ENCODE results near the gene CRTC3.
"Not testable (repeated sequence)": the region's sequence is repeated elsewhere in the genome, so short reads cannot be mapped to it uniquely, and the experiment has no call there.

DNA sequence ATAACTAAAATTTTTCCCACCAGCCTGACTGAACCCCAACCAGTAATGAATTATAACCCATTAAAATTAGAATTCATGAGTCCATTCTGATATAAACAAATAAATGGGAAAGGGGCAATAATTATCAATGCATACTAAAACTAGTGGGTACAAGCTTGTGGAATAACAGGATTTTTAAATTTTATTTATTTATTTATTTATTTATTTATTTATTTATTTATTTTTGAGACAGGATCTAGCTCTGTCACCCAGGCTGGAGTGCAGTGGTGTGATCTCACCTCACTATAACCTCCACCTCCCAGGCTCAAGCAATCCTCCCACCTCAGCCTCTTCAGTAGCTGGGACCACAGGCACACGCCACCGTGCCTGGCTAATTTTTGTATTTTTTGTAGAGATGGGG is 15.8 kb upstream of the CRTC3 start:
- TF ChIP-seq, protein P1, sequence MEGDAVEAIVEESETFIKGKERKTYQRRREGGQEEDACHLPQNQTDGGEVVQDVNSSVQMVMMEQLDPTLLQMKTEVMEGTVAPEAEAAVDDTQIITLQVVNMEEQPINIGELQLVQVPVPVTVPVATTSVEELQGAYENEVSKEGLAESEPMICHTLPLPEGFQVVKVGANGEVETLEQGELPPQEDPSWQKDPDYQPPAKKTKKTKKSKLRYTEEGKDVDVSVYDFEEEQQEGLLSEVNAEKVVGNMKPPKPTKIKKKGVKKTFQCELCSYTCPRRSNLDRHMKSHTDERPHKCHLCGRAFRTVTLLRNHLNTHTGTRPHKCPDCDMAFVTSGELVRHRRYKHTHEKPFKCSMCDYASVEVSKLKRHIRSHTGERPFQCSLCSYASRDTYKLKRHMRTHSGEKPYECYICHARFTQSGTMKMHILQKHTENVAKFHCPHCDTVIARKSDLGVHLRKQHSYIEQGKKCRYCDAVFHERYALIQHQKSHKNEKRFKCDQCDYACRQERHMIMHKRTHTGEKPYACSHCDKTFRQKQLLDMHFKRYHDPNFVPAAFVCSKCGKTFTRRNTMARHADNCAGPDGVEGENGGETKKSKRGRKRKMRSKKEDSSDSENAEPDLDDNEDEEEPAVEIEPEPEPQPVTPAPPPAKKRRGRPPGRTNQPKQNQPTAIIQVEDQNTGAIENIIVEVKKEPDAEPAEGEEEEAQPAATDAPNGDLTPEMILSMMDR (IDR thresholded peaks at IDR 0.05; ENCODE audit: low read depth, low read length) = not testable (repeated sequence)
- not testable (repeated sequence) for TF ChIP-seq POLR2A (IDR thresholded peaks at IDR 0.05; ENCODE audit: extremely low read depth, insufficient read length); MYC (IDR thresholded peaks at IDR 0.05; ENCODE audit: low read depth, low read length)

All from NB4 (cell line).